ENCODE measurements around the gene ZDHHC13.

DNA sequence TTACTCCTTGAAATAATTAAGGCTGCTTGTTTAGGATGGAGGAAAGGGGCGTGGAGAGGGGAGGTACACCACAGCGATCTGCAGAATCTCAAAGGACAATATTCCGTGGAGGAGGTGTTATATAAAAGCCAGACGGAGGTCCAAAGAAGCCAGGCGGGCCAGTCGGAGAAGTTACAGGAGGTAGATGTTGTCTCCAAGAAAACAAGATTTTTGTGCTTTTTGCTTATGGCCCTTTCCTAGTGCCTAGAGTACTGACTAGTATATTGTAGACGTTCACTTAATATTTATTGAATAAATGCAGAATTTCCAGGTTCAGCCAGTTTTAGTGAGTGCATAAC lies 761 bp downstream of the ZDHHC13 start:
- TF ChIP-seq CEBPB (IDR thresholded peaks at IDR 0.05; ENCODE audit: low read depth, low read length) (no peak), MAZ (IDR thresholded peaks at IDR 0.05; ENCODE audit: borderline replicate concordance, low read depth, low read length) (no peak), RFX5 (IDR thresholded peaks at IDR 0.05; ENCODE audit: low read depth, low read length) (no peak), POLR2A (IDR thresholded peaks at IDR 0.05; ENCODE audit: low read depth, low read length) (no peak), SMC3 (IDR thresholded peaks at IDR 0.05; ENCODE audit: low read depth, low read length) (no peak), RAD21 (IDR thresholded peaks at IDR 0.05; ENCODE audit: low read length) (no peak), MAFK (IDR thresholded peaks at IDR 0.05; ENCODE audit: low read depth, low read length) (no peak)
- TF ChIP-seq, protein P1, sequence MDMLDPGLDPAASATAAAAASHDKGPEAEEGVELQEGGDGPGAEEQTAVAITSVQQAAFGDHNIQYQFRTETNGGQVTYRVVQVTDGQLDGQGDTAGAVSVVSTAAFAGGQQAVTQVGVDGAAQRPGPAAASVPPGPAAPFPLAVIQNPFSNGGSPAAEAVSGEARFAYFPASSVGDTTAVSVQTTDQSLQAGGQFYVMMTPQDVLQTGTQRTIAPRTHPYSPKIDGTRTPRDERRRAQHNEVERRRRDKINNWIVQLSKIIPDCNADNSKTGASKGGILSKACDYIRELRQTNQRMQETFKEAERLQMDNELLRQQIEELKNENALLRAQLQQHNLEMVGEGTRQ (IDR thresholded peaks at IDR 0.05; ENCODE audit: low read depth, low read length): no peak
- TF ChIP-seq, protein P2, sequence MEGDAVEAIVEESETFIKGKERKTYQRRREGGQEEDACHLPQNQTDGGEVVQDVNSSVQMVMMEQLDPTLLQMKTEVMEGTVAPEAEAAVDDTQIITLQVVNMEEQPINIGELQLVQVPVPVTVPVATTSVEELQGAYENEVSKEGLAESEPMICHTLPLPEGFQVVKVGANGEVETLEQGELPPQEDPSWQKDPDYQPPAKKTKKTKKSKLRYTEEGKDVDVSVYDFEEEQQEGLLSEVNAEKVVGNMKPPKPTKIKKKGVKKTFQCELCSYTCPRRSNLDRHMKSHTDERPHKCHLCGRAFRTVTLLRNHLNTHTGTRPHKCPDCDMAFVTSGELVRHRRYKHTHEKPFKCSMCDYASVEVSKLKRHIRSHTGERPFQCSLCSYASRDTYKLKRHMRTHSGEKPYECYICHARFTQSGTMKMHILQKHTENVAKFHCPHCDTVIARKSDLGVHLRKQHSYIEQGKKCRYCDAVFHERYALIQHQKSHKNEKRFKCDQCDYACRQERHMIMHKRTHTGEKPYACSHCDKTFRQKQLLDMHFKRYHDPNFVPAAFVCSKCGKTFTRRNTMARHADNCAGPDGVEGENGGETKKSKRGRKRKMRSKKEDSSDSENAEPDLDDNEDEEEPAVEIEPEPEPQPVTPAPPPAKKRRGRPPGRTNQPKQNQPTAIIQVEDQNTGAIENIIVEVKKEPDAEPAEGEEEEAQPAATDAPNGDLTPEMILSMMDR (conservative IDR thresholded peaks at IDR 0.05; ENCODE audit: low read depth, low read length): no peak
